ENCODE data around the gene MIDN.

DNA sequence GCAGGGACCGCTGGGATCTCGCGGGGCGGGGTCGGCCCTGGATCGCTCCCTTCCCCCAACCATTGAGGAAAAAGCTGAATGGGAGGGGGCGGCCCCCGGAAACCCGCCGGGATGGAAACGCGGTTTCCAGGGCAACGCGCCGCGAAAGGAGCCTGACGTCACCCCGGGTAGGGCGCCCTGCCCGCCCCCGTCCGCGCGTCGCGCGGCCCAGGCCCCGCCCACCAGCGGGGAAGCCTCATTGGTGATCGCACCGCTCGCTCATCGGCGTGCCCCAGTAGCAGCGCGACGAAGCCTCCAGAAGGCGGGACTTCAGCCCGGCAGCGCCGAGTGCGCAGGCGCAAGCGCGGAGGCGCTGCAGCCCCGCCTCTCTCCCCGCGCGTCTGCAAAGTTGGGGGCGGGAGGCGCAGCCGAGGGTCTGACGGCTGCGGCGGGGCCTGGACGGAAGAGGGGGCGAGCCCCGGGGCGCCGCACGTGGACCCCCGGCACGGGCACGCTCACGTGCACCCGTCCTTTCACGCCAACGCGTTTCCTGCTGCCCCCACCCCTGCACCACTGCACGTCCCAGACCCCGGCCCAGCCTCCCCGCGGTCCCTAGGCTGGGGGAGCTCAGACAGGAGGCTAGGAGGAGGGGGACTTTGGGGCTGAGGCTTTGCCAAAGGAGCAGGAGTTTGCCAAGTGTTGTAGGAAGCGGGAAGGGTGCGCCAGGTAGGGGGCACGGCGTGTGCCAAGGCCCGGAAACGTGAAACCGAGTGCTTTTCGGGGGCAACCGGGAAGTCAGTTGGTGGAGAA is 12.6 kb downstream of the MIDN start:
- TF ChIP-seq, protein P1, sequence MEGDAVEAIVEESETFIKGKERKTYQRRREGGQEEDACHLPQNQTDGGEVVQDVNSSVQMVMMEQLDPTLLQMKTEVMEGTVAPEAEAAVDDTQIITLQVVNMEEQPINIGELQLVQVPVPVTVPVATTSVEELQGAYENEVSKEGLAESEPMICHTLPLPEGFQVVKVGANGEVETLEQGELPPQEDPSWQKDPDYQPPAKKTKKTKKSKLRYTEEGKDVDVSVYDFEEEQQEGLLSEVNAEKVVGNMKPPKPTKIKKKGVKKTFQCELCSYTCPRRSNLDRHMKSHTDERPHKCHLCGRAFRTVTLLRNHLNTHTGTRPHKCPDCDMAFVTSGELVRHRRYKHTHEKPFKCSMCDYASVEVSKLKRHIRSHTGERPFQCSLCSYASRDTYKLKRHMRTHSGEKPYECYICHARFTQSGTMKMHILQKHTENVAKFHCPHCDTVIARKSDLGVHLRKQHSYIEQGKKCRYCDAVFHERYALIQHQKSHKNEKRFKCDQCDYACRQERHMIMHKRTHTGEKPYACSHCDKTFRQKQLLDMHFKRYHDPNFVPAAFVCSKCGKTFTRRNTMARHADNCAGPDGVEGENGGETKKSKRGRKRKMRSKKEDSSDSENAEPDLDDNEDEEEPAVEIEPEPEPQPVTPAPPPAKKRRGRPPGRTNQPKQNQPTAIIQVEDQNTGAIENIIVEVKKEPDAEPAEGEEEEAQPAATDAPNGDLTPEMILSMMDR (IDR thresholded peaks at IDR 0.05), result no peak
- TF ChIP-seq POLR2AphosphoS5 (IDR thresholded peaks at IDR 0.05) (peak in 2 of 3 donors; percentile 29 to 61), POLR2A (IDR thresholded peaks at IDR 0.05) (no peak)

All from breast epithelium (tissue), 3 donors.